ENCODE data around the gene MTHFD2L.
A peak's percentile ranks its signal among the peaks of the same experiment; 100 is the strongest.

The MTHFD2L gene

DNA sequence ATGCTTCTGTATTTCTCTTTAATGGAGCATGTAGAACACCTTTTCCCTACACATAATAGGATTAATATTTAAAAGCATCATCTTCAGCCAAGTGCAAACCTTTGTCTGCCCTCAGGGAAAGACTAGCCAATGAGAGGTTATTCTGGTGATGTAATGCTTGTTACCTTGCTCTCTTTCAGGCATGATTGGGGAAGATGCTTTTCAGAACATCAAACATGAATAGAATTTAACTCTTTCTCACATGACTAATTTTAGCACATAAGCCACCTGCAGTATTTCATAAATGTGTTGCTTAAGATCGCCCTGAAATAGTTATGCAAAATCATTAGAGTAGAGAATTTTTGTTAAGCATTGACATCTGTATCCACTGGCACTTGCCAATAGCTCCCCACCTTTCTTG is 139.6 kb downstream of the MTHFD2L start:
- no peak for DNase-seq

DNA sequence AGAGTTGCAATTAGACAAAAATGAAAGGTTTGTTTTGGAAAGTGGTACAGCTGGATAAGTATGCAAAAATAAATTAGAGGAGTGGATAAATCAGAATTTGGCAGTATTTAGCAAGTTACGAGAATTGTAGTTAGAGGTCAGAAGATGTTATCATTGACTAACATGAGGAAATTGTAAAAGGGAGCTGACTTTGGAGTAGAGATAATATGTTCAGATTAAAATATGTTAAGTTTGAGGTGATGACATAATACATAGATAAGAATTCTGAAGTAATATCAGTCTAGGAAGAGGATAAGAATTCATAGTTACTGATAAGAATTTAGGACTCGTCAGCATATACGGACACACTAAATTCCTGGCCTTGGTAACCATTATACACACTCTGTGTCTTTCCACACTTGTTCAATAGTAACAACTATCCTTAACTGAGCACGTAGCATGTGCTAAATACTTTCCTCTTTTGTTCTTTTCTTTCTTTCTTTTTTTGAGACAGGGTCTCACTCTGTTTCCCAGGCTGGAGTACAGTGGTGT is 146.2 kb downstream of the MTHFD2L start:
- no peak for DNase-seq

DNA sequence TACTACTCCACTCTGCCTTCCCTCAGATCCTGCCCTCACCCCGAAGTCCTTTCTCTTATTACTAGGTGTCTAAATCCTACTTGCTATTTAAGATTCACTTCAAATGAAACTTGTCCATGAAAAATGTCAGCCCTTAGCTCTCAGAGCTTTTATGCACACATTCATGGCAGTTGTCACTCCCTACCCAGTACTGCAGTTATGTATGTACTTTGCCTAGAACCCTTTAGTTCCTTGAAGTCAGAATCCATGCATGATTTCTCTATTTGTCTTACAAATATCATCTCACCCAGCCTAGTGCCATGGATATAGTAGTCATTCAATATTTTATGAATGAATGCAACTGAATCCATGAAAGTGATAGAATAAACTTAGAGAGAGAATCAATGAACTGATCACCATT is 147.1 kb downstream of the MTHFD2L start:
- DNase-seq, result no peak

DNA sequence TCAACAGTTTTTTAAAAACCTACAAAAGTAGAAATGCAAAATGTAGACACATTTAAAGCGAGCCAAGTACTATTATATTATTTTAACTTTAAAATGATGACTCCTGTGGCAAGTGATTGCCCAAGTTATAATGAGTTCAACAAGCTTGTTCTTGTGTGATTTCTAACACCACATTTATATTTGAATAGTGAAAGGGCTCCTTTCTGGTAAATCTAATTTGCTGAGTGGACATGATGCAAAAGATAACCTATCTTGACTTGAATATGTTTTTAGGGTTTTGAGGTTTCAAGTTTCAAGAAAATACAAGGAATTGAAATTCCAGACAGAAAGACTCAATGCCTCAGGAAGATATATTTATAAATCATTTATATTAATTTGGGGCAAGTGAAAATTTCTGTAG is 149.3 kb downstream of the MTHFD2L start:
- no peak for DNase-seq

DNA sequence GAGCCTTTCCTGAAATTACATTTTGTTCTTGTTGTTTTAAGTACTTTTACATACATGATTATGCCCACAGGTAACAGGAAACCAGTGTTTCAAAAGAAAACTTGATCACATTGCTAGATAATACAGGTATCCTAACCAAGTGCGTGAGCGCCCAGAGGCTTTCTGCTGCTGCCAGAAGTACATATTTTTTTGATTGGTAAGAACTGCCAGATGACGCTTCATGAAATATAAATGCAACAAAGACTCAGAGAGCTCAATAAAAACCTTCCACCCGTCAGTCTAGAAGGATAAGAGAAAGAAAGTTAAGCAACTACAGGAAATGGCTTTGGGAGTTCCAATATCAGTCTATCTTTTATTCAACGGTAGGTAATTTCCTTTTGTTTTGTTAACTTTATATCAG is 150.3 kb downstream of the MTHFD2L start, which contains the start of gene EPGN:
Gene EPGN, plus strand, starts transcription at position 256 of the 400 bp plus-strand sequence. Its CDS starts 64 bp downstream, at position 320.
- DNase-seq, result no peak

DNA sequence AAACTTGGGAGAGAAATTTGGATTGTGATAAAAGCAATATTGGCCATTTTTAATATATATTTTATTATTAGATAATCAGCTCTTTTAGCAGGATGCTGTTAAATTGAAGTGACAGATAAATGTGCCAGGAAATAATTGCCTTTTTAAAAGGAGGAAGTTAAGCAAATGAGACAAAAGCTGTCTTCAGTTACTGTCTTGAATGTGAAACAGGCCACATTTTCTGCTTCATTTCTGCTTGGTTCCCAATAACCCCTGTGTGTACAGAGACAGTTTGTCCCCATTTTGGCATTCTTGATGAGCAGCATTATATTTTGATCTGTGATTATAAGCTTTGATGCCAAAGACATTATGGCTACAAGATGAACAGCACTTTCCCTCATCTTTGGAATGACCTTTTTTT is 151.3 kb downstream of the MTHFD2L start:
- DNase-seq, result no peak

DNA sequence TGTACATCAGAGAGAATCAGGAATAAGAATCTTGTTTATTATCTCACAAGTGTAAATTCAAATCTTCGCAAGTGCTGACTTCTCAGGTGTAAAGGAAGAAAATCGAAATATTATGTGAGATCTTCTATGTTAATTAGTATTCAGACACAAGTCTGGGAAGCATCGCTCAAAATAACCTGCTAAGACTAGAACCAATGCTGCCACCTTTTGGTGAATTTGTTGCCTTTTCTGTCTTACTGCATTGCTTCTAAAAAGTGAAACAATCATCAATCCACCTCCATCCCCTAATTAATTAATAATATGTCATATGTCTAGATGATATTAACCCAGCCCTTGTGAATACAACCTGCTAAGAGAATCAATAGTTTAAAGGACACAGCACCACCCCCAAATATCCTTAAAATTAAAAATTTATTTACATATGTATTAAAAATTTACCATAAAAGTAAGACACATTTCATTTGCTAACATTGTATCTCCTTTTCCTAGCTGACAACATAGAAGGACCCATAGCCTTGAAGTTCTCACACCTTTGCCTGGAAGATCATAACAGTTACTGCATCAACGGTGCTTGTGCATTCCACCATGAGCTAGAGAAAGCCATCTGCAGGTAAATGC is 153.9 kb downstream of the MTHFD2L start:
- DNase-seq, result peak in 14 of 56 donors; percentile 0 to 48 (median 7)

DNA sequence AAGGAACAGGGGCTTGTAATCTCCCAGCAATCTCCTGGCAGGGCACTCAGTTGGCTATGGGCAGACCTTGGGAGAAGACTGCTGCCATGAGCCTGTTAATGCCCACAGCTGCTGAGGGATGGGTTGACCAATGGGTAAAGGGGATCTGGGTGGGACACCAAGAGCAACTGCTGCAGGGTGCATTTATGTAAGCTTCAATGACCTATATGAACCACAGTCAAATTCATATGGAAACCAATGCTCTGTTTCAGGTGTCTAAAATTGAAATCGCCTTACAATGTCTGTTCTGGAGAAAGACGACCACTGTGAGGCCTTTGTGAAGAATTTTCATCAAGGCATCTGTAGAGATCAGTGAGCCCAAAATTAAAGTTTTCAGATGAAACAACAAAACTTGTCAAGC is 156.4 kb downstream of the MTHFD2L start:
- no peak for DNase-seq

DNA sequence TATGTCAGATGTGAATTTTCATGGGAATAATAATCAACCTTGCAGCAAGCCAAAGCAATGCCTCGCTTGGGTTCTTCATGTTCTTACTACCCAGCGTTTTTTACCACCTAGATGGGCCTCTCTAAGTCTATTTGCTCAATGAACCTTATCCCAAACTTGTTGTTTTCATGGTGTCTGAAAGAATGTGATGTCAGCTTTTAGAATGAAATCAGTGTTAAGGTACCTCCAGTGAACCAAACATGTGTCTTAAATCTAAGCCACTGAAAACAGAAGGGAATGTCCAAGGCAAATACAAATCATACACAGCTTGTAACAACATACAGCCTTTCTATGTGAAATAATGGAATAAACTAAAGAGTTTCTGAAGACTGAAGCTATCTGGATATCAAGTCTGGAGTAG is 157.0 kb downstream of the MTHFD2L start:
- DNase-seq, result no peak

DNA sequence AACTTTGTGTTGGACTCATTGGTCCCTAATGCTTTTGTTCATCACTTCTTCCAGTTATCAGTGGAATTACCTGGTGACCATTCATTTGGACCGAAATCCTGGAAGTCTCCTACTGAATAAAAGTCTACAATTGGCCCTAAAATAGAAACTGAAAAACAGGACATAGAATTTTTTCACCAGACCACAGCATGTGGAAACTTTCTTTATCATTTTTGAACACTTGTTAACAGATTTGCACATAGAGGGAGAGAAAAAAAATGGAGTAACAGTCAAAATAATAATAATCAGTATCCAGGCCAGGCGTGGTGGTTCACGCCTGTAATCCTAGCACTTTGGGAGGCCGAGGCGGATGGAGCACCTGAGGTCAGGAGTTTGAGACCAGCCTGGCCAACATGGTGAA is 157.5 kb downstream of the MTHFD2L start:
- DNase-seq, result no peak

DNA sequence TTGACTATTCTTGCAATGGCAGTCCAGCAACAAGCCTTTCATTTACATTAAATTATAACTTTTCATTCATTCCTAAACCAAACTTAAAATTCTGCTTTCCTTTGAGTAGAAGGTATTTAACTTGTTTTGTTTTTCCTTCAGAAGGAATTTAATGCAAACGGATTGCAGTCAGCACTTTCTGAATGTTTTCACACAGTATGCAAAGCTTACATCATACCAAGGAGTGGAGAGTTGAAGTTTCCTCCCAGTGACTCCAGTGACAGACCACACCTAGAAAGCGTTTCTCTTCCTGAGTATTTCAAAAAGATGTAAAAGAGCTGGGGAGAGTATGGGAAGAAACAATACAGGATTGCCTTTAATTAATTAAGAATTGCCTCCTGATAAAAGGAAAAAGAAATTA is 158.5 kb downstream of the MTHFD2L start:
- no peak for DNase-seq

DNA sequence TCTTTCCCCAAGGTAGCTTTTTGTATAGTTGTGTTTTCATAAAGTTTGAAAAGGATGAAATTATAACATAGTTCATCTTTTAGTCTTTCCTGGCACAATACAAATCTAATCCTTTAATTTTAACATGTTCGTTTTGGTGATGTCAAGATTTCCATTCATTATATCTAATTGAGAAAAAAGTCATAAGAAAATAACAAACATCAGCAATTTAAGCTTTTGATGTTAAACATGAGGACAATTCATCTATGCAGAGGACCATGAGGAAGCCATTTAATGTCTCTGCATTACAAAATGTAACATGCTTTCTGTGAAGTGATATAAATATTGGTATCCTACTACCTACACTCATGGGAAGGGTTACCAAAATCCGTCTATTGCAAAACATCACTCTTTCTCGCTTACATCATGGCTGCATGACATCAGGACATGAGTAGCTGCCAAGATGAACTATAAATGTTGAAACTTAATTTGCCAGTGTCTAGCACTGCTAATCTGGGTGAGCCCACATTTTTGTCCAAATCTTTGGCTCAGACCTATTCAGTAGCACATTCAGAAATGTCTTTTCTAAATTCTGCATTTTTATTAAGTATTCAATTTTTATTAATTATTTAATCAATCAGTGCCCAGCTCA is 159.8 kb downstream of the MTHFD2L start:
- DNase-seq, result no peak

DNA sequence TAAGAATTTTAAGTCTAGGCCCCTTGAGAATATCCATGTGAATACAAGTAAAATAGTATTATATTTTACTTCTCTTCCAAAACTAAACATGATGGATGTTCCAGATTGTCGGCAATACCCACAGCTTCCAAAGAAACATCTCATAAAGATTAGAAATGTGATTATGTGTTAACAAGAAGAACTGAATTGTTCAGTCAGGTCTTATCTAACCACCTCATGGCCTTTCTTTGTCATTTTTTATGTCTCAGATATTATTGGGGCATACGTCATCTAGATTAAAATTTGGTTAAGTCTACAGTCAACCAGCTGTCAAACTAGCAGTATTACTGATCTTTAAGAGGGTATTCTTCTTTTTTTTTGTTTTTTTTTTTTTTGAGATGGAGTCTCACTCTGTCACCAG is 160.4 kb downstream of the MTHFD2L start:
- no peak for DNase-seq

DNA sequence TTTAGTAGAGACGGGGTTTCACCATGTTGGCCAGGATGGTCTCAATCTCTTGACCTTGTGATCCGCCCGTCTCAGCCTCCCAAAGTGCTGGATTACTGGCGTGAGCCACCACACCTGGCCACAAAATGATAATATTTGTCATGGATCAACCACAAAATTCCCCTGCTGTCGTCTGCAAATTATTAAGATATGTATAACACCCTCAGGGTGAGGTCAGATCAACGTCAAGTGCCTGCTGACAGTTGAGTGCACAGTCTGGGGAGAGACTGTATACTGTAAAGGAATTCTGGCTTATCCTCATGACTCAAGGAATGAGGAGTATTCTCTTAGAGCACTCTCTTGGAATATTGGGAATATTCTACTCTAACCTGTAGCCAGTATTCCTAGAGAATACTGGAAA is 161.6 kb downstream of the MTHFD2L start:
- no peak for DNase-seq

DNA sequence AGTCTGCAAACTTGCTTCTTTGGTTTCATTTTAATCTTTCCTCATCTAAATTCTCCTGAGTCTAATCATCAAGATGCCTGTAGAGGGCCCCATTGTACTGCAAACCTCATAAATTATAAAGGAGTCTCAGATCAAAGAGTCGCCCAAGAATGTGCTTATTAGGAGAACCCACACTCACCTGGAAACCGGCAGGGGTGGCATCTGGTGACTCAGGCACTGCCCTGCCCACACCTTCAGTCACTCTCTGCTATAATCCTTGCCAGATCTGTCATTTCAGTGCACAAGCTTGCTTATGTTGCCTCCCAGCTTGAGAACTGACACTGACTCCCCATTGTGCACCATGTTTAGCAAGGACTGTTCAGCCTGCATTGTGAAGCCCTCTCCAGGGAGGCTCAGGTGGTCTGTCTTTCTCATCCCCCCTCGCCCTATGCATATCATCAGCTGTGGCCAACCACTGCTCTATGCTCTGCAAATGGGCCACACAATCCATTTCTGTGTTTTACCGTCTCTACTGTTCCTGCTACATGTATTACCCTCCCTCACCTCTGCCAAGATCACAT is 162.7 kb downstream of the MTHFD2L start:
- DNase-seq, result peak in 38 of 56 donors; percentile 0 to 78 (median 16)

DNA sequence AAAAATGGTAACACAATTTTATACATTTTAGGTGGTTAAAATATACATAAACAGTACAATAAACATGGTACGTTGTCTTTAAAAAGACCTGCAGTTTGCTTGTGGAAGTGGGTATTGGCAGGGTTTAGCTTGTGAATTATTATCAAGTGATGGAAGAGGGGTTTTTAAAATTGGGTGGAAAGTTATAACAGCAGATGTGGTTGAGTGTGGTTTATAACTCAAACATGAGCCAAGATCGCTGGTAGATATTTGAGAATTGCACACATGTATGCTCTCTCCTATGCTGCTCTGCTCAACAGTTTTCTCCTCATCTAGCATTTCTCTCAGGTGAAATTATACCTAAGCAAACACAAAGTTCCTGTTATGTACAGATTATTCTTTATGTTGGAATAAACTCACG is 164.4 kb downstream of the MTHFD2L start:
- no peak for DNase-seq

DNA sequence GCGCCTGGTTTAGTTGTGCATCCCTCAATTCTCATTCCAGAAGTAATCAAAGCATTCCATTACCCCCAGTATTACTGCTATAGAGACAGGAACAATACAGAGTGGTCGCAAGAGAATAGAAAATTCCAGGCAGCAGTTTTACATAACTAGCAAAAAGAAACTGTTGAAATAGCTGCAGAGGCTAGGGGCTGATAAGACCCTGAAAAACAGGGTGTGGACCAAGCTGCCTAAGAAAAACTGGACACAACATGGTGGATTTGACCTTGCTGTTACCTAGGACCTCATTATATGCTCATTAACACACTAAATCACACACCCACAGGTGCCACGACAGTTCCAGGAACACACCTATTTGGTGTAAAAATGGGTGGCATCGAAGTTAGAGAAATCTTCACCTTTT is 165.7 kb downstream of the MTHFD2L start:
- no peak for DNase-seq

DNA sequence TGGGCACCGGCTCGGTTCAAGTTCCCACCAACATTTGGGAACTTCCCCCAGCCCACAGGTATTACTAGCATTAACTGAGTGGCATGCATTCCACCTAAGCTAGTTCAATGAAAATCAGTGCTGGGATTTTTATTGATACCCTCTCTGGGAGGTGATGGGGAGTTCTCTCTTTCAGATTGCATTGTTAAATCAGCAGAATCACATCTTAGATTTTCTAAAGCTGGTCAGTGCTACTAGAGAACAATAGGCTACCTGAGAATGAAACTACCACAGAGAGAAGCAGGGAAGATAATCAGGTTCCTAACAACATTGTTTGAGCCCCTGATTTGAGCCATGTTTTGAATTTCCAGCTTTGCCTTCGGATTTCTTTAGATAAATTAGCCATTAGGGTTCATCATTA is 166.3 kb downstream of the MTHFD2L start:
- DNase-seq, result no peak

DNA sequence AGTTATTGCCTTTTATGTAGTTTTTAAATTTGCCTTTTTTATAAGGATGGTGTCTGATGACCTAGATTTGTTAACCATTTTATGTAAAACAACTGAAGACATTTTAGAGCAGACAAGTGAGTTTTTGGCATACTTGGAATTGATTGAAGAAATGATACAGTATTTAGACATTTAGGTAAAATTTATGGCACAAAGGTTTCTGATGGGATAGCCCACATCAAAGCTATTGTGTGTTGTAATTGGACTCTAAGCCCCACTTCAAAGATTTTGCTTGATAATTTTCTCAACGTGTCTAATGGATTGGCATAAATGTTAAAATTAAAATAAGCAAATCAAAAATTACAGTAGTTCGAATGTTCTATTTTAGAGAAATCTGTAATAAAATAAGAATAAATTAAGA is 168.0 kb downstream of the MTHFD2L start:
- DNase-seq, result no peak

DNA sequence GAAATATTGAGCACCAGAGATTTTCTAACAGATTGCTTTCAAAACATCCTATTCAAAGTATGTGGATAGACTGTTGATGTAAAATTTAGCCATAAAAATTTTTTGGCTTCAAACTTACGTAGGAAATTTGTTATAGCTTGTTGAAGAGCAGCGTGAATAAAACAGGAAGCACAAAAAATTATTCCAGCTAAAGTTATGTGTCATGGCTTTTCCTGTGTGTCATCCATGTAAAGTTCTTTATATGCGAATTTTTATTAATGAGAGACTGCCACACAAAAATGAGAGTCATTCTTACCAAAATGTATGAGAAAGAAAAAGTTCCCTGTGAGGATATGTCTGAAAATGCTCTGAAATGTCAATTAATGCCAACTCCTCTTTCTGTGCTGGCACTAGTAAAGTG is 169.8 kb downstream of the MTHFD2L start:
- DNase-seq, result no peak

DNA sequence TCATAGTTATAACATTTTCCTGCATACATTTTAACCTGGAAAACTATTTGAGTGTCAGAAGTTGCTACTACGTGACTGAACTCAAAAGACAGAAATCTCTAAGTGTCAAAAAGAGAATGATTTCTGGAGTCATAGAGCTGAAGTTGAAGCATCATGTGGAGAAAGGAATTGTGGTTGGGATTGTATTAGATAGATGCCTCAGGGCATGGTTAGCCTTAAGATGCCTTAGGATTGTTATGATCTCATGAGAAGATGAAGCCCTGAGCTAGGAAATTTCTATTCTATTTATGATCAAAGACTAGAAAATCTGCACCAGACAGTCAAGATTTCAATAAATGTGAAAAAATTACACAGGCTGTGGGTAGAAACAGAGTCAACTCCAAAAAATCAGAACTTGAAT is 170.6 kb downstream of the MTHFD2L start:
- DNase-seq, result no peak

DNA sequence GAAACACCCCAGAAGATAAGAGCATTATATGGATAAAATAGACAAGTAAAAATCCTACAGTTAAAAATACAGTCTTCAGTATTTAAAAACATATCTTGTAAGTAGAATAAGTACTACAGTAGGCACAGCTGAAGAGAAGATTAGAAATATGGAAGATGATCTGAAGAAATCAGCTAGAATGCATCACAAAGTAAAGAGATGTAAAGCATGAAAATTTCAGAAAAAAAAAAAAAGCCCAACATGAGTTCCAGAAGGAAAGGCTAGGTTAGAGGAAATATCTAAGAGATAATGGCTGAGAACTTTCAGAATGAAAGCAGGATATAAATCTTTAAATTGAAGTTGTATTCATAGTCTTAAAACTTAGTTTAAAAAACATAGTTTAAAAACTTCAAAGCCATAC is 171.4 kb downstream of the MTHFD2L start:
- no peak for DNase-seq

DNA sequence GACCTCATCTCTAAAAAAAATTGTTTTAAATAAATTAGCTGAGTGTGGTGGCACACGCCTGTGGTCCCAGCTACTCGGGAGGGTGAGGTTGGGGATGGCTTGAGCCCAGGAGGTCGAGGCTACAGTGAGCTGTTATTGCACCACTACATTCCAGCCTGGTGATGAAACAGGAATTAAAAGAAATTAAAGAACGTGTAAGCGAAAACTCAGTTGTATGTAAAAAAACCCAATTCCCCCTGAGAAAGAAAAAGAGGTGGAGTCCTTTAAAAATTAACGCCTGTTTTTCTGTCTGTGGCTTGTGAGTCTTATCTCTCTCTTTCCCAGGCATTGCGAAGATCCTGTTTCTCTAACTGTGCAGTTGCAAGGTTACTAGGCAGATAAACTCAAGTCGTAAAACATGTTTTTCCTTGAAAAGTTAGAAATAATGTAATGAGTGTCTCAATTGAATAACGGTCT is 172.4 kb downstream of the MTHFD2L start:
- DNase-seq, result no peak

All from nucleus accumbens (tissue), 56 donors.